Measurements from ENCODE around the gene SRPK1. TPM values are rescaled to one million over a fixed set of nuclear protein-coding genes. Genes with fewer than 3 reads are reported as not detected.

The SRPK1 gene
- total and polyA plus RNA-seq, 10 of the 15 experiments (the other 5 are each of a cell fraction or from before 2014, with no cell fraction given), result 47.4 to 112 (median 85.8) TPM

DNA sequence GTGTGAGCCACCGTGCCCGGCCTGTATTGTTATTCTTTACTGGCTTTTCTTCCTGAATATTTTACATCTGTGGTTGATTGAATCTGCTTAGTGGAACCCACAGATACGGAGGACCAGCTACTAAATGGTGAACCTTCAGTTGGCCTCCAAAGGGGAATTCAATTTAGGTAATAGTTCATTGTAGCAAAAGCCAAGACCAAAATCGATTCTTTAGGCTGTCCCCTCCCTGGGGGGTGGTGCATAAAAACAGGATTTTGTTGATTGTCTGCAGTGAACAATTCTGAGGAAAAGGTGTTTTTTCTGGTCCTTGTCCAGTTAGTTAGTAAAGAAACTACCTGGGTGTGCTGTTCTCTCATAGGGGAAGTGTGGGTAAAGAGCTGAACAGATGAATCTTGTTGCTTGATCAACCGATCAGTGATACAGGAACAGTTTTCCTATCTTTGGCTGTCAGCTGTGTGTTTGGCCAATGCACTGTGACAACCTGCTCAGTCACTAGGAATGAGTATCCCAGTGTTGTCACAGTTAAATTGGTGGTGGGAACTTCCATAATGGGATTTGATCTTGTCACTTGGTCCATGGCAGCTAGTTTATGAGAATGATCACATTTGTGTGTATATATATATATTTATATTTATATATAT lies 96.2 kb downstream of the SRPK1 start (continued):
- TF ChIP-seq, protein P1, sequence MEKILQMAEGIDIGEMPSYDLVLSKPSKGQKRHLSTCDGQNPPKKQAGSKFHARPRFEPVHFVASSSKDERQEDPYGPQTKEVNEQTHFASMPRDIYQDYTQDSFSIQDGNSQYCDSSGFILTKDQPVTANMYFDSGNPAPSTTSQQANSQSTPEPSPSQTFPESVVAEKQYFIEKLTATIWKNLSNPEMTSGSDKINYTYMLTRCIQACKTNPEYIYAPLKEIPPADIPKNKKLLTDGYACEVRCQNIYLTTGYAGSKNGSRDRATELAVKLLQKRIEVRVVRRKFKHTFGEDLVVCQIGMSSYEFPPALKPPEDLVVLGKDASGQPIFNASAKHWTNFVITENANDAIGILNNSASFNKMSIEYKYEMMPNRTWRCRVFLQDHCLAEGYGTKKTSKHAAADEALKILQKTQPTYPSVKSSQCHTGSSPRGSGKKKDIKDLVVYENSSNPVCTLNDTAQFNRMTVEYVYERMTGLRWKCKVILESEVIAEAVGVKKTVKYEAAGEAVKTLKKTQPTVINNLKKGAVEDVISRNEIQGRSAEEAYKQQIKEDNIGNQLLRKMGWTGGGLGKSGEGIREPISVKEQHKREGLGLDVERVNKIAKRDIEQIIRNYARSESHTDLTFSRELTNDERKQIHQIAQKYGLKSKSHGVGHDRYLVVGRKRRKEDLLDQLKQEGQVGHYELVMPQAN (conservative IDR thresholded peaks at IDR 0.05), result no peak
- no peak for TF ChIP-seq EZH2 (IDR thresholded peaks at IDR 0.05; ENCODE audit: borderline replicate concordance, control insufficient read depth, low read depth, low read length)

DNA sequence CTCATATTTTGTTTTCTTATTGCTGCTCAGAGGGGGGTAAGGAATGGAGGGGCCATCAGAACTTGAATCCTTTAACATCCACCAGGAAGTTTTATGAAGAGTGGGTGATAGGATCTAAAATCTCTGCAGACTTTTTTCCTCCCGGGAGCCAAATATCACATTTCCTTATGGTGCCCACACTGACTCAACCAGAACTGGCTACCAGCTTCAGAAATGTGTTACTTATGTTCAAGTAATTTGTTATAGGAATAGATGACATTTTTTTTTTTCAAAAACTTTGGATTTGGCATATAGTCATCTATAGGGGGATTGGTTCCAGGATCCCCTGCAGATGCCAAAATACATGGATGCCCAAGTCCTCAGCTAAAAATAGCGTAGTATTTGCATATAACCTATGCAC lies 97.3 kb downstream of the SRPK1 start:
- FAIRE-seq, result no peak
- Histone ChIP-seq H3K9ac (ENCODE audit: control insufficient read depth, insufficient read depth, low read length) (no peak overlapping the region), H3K27ac (ENCODE audit: control insufficient read depth, insufficient read depth) (no peak overlapping the region), H3K27me3 (replicated peaks in 1 of 2; ENCODE audit: control insufficient read depth in 2 of 2, insufficient read depth in 2 of 2, low read length in 1 of 2) (no peaks in the 10 kb centered on the region), H3K4me2 (ENCODE audit: control insufficient read depth, insufficient read depth) (no peak overlapping the region), H3K4me3 (no peak overlapping the region), H3K4me1 (ENCODE audit: control insufficient read depth, insufficient read depth, low read length) (no peaks in the 10 kb centered on the region), H3K79me2 (ENCODE audit: control insufficient read depth, insufficient read depth, low read length) (no peaks in the 10 kb centered on the region), H3K9me3 (replicated peaks; ENCODE audit: control insufficient read depth, insufficient read depth, low read length) (no peaks in the 10 kb centered on the region), H3K36me3 (ENCODE audit: control insufficient read depth in 2 of 2, insufficient read depth in 2 of 2, low read length in 1 of 2) (no peaks in the 10 kb centered on the region), H2AFZ (ENCODE audit: control insufficient read depth, low read depth, low read length) (no peak overlapping the region), H4K20me1 (ENCODE audit: control insufficient read depth, insufficient read depth) (no peaks in the 10 kb centered on the region)
- ChIA-PET SMC1A (ENCODE audit: uncharacterized antibody, unreplicated experiment) (interaction anchor here (0.8 to 2.1 kb wide), 2 partner anchors 11 to 29 kb away, joined by 3 to 6 read pairs; no protein-coding TSS in a partner anchor), POLR2A (no interaction called here), CTCF (no interaction called here), RAD21 (ENCODE audit: unreplicated experiment) (no interaction called here)
- in situ Hi-C loops (cut with MboI), result no loop called here
- TF ChIP-seq BACH1 (IDR thresholded peaks at IDR 0.05; ENCODE audit: borderline replicate concordance) (no peak), ZNF384 (IDR thresholded peaks at IDR 0.05; ENCODE audit: borderline replicate concordance, low read depth, low read length) (no peak), SREBF2 (IDR thresholded peaks at IDR 0.05; ENCODE audit: low read length) (no peak), IKZF2 (IDR thresholded peaks at IDR 0.05) (no peak), HDAC2 (IDR thresholded peaks at IDR 0.05) (no peak), NRF1 (conservative IDR thresholded peaks at IDR 0.05; ENCODE audit: low read depth, low read length) (no peak), HCFC1 (IDR thresholded peaks at IDR 0.05; ENCODE audit: low read length) (no peak), SUZ12 (IDR thresholded peaks at IDR 0.05; ENCODE audit: unreplicated experiment) (no peak), EP300 (IDR thresholded peaks at IDR 0.05; ENCODE audit: borderline replicate concordance in 1 of 2, control insufficient read depth in 1 of 2, low read depth in 2 of 2, low read length in 2 of 2) (no peak), HDAC6 (IDR thresholded peaks at IDR 0.05; ENCODE audit: unreplicated experiment) (no peak), ETV6 (conservative IDR thresholded peaks at IDR 0.05 in 1 of 2, IDR thresholded peaks at IDR 0.05 in 1 of 2; ENCODE audit: borderline replicate concordance in 1 of 2, low read depth in 1 of 2) (no peak), MTA2 (IDR thresholded peaks at IDR 0.05; ENCODE audit: low read depth) (no peak), GATAD2B (conservative IDR thresholded peaks at IDR 0.05; ENCODE audit: low read depth) (no peak), MYB (IDR thresholded peaks at IDR 0.05; ENCODE audit: borderline replicate concordance, low read depth, low read length) (no peak), GABPA (IDR thresholded peaks at IDR 0.05; ENCODE audit: low read depth) (no peak)
- TF ChIP-seq, protein P2, sequence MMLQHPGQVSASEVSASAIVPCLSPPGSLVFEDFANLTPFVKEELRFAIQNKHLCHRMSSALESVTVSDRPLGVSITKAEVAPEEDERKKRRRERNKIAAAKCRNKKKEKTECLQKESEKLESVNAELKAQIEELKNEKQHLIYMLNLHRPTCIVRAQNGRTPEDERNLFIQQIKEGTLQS (IDR thresholded peaks at IDR 0.05; ENCODE audit: borderline replicate concordance, extremely low read depth, low read depth, low read length), result no peak
- BruUV-seq (replicated peaks), result no TSS peak
- no peak for DNase-seq (ENCODE audit: low read depth, low spot score)
- ATAC-seq, result no peak
- intact Hi-C loops (cut with micrococcal nuclease; ENCODE audit: unreplicated experiment), result no loop called here
- WGBS (ENCODE audit: insufficient coverage, insufficient replicate concordance, low lambda C conversion rate, missing lambda C conversion rate), result 69% methylated on average over 2 of the region's 2 CpGs
